Measurements from ENCODE around the gene POU3F1.

Gene POU3F1

GRCh38 chr1:38059635-38060250, 13.2 kb upstream of the POU3F1 start:
- no peak for TF ChIP-seq ZFX (IDR thresholded peaks at IDR 0.05)
- TF ChIP-seq CTCF (conservative IDR thresholded peaks at IDR 0.05) = no peak
- no peak overlapping the region for H3K27ac ChIP-seq

- TF ChIP-seq ZFX (IDR thresholded peaks at IDR 0.05) = no peak
- TF ChIP-seq CTCF (conservative IDR thresholded peaks at IDR 0.05) = no peak
- H3K27ac ChIP-seq = no peak overlapping the region
Observed at GRCh38 chr1:38055965-38056364, 9.4 kb upstream of the POU3F1 start.

- TF ChIP-seq CTCF (conservative IDR thresholded peaks at IDR 0.05) = no peak
- no peak for TF ChIP-seq ZFX (IDR thresholded peaks at IDR 0.05)
- no peak overlapping the region for H3K27ac ChIP-seq
Observed at GRCh38 chr1:38055398-38055797, 8.8 kb upstream of the POU3F1 start.

- TF ChIP-seq CTCF (conservative IDR thresholded peaks at IDR 0.05) (no peak), ZFX (IDR thresholded peaks at IDR 0.05) (no peak)
- H3K27ac ChIP-seq = peak overlapping the region; percentile 4; the same call in 1 of the 2 replicates
Observed at GRCh38 chr1:38053416-38054091, 7.0 kb upstream of the POU3F1 start.

- peak overlapping the region; percentile 4; the same call in 1 of the 2 replicates for H3K27ac ChIP-seq
Observed at GRCh38 chr1:38052750-38053415, 6.3 kb upstream of the POU3F1 start.

GRCh38 chr1:38051079-38051543, 4.5 kb upstream of the POU3F1 start:
- H3K27ac ChIP-seq = no peak overlapping the region
- TF ChIP-seq ZFX (IDR thresholded peaks at IDR 0.05) (no peak), CTCF (conservative IDR thresholded peaks at IDR 0.05) (no peak)

More at GRCh38 chr1:38052750-38053415, 6.3 kb upstream of the POU3F1 start:
- no peak for TF ChIP-seq CTCF (conservative IDR thresholded peaks at IDR 0.05)
- no peak for TF ChIP-seq ZFX (IDR thresholded peaks at IDR 0.05)

All from C4-2B (cell line).